Superior temporal gyrus (tissue), 1 donor: ENCODE results near the gene CYP1A2.
"Not testable (repeated sequence)": the region's sequence is repeated elsewhere in the genome, so short reads cannot be mapped to it uniquely, and the experiment has no call there.

Experiments used
- DNase-seq: peaks from one replicate; pipeline ENCODE4 v3.0.0-alpha.2; 2016; ENCODE audit errors: extremely low spot score

The CYP1A2 gene

DNA sequence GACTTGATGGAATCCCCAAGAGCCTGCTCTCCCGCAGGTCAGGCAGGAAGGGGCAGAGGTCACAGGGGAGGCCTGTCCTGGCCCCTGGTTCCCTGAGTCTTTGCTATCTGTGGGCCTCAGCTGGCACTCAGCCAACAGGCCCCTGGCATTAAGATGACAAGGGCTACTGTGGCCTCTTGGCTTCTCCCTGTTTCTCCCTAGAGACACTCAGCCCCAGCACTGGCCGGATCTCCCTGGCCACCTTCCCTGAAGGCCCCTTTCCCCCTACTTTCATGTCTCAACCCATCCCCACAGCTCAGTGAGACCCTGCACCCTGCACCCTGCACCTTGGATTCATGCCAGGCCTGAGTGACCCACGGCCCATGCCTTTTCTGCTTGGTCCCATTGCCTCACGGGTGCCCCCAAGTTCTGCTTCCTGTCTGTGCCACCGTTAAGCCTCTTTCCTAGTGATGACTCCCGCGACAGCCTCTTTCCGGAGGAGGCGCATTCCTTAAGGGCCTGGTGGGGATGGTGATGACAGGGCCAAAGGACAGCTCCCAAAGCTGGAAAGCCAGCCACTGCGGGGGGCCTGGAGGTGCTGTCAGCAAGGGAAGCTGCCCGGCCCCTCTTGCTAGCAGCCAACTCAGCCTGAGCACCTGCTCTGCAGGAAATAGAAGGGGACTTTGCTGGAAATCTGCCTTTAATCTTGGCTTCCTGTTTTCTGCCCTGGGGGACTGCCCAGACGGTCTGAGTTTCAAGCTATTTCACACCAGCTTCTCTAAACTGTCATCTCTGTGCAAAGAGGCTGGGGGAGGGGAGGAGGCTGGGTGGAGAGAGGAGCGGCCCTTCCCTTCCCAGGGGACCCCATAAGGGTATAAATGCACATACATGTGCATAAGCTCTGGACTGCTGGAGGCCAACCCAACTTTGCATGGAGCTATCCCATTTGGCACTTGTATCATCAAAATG, 28.4 kb downstream of the CYP1A2 start:
- DNase-seq = no peak

DNA sequence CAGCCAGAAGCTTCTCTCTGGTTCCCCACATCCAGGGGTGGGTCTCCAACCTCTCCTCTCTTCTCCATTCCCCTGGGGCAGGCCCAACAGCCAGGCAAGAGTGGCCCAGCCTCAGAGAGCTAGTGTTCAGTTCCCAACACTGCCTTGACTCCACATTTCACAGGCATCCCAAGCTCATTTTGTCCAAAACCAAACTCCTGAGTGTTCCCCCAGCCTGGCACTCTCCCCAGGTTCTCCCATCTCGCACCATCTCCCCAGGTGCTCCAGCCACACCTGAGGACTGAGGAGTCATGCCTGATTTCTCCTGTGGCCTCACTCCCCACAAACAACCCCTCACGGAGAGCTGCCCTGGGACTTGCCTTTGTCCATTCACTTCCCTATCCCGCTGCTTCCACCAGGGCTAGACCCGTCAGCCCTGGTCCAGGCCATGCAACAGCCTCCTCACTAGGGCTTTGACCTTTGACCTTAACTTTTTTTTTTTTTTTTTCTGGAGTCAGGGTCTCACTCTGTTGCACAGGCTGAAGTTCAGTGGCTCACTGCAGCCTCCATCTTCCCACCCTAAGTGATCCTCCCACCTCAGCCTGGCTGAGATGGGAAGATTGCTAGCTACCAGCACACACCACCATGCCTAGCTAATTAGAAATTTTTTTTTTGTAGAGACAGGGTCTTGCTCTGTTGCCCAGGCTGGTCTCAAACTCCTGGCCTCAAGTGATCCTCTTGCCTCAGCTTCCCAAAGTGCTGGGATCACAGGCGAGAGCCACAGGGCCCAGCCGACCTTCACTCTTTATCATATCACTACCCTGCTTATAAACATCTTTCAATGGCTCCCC, 29.3 kb downstream of the CYP1A2 start:
- DNase-seq = no peak

DNA sequence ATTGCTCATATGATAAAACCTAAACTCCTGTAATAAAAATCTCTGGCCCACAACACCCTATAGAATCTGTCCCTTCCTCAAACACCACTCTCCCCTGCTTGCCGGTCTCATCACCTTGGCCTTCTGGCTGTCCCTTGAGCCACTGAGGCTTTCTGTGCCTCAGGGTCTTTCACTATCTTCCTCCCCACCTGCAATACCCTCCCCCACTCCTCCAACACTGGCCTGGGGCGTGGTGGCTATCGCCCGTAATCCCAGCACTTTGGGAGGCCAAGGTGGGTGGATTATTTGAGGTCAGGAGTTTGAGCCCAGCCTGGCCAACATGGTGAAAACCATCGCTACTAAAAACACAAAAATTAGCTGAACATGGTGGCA, 29.9 kb downstream of the CYP1A2 start:
- DNase-seq = no peak

DNA sequence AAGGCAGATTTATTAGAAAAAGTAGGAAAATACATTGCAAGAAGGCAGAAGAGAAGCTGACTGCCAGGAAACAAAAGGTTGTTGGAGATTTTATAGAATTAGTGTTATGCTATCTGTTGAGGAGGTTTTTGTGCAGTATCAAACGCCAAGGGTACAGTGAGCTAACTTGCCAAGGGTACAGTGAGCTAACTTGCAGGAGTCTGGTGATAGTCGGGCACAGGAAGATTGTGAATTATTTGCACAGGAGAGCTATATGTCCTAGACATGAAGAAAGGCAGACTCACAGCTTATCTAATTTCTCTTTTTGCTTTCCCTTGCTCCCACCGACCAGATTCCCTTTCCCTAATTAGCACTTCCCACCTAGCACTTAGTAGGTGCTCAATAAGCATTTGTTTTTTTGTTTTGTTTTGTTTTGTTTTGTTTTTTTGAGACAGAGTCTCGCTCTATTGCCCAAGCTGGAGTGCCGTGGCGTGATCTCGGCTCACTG, 30.6 kb downstream of the CYP1A2 start:
- no peak for DNase-seq

DNA sequence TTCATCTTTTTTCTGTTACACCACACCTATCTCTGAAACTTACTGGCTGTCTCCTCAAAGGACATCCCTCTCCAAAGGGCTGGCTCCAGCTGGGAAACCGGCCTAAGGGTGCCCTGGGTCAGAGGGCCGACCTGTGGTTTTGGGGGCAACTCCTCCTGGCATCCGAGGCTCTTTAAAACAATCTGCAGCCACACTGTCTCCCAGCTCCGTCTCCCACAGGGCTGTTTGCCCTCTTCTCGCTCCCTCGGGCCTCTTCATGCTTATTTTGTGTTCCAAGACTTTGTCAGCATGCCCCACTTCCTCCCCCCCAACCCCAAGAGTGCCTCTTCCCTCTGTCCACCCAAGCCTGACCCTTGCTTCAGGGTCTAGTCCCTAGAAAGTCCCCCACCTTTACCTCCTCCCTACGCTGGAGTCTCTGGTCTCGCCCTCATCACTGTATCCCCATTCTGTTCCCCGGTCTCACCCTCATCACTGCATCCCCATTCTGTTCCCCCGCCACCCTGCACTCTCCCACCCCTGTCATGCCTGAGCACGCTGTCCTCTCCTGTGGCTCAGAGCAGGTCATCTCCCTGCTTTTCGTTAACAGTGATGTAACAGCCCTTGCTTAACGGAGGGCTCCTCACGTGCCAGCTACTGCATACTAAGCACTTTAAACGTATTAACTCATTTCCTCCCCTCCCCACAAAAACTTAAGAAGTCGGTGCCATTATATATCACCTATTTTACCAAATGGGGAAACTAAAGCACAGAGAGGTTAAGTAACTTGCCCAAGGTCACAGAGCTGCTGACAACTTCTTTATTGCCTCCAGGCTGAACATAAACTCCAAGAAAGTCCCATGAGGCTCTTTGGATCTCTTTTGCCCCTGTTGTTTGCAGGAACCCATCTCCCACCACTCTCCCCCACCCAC, 32.1 kb downstream of the CYP1A2 start:
- no peak for DNase-seq

DNA sequence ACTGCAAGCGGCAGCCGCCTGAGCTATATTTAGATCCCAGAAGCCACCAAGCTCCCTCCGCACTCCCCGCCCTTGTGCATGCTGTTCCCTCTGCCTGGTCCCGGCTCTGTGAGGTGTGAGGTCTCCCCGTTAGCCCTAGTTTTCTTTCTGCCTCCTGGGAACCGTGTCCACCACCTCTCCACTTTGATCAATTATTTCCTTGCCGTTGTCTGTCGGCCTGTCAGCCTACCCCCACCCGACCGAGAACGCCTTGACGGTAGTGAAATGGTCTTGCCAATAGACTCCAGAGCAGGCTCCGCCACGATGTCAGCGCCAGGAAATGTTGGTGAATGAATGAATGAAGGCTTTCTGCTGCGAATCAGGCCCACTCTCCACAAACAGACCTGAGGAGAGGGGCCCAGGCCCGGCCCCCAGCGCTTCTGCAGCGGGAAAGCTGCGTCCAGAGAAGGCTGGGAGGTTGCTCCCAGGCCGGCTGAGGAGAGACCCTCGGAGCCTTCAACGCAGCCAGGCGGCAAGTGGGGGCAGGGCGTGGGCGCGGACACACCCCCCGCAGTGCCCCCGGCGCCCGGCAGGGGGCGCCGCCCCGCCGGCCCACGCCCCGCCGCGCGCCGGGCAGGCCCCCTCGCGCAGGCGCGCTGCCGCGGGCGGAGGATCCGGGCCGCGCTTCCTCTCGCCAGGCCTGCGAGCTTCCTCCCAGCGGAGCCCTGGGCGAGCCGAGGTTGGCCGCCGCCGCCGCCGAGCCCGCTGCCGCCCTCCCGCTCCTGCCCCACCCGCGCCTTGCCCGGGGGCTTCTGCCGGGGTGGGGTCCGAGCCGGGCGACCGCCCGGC, 33.0 kb downstream of the CYP1A2 start, which contains the start of gene CSK:
Gene CSK, plus strand, starts transcription at position 650 of the 828 bp plus-strand sequence. CDS start 16,218 bp downstream, outside the sequence.
- peak; percentile 63 for DNase-seq

DNA sequence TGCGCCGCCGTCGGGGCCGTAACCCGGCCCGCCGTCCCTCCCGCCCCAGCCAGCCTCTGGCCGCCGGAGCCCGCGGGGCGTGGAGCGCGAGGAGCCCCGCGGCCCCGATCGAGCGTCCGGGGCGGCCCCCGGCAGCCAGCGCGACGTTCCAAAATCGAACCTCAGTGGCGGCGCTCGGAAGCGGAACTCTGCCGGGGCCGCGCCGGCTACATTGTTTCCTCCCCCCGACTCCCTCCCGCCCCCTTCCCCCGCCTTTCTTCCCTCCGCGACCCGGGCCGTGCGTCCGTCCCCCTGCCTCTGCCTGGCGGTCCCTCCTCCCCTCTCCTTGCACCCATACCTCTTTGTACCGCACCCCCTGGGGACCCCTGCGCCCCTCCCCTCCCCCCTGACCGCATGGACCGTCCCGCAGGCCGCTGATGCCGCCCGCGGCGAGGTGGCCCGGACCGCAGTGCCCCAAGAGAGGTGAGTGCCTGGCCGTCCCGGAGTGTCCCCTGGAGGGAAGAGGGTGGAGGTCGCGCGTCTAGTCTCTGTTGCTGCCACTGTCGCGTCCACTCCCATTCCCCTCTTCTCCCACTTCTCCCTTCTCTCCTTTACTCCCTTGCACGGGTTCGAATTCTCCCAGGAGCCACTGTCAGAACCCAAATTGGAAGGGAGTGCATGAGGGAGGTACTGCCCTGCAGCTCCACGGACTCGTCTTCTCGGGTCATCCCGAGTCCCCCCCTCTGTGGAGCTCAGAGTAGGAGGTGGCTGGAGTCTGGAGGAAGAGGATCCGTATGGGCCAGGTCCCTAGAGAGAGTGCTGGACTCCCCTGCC, 33.8 kb downstream of the CYP1A2 start:
- DNase-seq = no peak

DNA sequence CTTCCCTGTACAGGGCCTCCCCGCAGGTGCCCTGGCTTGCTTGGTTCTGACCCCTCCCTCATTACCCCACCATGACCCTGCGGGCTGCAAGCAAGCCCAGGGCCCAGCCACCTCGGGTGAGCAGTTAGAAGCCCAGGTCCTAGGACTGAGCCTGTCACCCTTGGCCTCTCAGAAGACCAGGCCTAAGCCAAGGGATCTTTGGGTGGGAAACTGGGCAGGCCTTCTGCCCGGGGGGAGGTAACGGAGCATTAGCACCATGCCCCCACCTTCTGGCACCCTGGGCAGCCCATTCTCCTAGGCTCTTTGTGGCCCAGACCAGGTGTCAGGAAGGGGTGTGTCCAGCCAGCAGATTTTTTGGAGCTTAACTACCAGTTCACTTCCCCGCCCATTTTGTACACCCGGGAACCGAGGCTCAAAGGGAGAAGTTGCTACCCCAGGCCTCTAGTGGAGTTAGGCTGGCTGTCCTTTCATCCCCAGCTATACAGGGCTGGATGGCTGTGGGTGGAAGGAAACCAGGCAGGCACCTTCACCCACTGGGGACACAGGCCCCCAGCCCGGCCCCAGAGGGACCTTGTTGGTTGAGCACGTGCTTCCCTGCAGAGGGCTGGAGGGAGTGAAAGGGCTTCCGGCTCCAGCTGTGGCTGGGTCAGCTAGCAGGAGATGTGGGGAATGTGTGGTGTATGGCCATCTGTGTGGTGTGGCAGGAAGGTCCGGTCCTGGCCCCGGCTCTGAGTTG, 34.6 kb downstream of the CYP1A2 start:
- no peak for DNase-seq

DNA sequence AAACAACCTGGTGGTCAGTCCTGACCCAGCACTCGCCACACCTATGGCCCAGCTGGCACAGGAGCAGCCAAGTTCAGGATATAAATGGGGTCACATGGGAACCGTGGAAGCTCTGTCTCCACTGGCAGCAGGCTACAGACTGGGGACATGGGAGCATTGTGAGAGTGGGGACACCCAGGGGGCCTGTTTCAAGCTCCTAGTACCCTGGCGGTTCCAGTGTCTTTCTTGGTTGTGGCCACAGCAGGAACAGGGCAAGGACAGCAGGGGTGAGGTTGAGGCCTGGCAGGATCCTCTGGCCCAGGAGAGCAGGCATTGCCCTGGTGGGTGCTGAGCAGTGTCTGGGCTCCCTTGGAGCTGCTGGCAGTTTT, 35.1 kb downstream of the CYP1A2 start:
- no peak for DNase-seq

DNA sequence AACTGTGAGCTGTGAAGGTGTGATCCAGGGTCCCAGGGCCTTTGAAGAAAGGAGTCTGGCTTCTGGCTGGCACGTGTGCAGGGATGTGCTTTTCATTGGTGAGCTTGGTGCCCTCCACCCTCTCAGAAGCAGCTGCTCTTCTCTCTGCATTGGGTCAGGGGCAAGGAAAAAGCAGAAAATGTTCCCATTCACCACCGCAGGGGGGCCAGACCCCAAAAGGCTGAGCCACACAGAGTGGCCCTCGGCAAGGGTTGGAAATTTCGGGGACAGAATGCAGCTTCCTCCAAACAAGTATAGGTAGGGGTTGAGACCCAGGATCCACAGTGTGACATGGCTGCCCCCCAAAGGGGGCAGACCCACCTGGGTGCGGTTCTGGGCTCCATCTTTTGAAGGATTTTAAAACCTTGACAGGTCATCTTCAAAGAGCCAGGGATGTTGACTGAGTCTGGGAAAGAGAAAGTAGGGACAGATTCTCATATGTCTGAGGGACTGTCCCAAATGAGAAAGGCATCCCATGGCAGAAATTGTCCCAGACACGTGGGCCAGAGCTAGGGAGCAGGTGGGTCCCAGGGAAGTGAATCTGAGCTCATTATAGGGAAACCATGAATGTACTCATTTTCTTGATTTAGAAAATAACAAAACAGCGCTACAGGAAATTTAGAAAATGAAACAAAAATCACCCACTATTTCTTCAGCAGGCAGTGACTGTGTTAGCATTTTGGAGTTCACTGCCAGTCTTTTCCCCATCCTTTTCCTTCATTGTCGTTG, 36.0 kb downstream of the CYP1A2 start:
- no peak for DNase-seq

DNA sequence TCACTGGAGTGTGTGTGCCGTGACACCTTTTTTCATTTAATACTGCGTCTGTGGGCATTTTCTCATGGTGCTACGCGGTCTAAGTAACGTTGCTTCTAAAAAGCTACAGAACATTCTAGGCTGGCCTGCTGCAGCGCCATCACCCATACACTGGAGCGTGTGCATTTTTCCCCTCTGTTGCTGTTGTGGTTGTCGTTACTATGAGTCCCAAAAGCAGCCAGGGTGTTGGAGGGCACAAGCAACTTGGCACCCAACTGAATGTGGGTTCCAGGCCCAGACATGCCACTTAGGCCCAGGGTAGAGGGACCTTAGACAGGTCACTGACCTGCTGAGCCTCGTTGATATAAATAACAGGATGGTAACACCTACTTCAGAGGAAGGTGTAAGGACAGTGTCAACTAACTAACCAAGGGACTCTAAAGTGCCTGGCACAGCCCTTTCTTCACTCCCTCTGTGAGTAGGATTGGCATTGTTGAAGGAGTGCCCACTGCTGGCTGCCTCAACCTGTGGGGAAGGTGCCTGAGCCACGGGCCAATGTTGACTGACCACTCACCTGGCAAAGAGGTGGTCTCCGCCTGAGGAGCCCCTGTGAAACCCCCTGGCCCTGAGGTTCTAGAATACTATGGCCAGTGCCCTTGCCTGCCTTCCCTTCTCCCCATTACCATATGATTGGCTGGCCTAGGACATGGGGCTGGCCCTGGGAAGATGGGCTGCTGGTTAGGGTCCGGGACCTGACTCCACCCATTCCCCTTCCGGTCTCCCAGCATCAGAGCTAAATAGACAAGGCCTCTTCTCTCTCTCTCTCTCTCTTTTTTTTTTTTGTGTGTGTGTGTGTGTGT, 36.8 kb downstream of the CYP1A2 start:
- DNase-seq = no peak

DNA sequence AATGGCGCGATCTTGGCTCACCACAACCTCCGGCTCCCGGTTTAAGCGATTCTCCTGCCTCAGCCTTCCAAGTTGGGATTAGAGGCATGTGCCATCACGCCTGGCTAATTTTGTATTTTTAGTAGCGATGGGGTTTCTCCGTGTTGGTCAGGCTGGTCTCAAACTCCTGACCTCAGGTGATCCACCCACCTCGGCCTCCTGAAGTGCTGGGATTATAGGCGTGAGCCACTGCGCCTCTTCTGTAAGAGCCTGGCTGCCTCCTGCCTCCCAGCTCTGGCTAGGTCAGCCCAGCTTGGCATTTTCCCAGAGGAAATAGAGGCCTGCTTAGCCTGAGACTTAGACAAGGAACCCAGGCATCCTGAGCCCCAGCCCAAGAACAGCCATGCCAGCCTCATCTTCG, 37.4 kb downstream of the CYP1A2 start:
- DNase-seq = not testable (repeated sequence)

DNA sequence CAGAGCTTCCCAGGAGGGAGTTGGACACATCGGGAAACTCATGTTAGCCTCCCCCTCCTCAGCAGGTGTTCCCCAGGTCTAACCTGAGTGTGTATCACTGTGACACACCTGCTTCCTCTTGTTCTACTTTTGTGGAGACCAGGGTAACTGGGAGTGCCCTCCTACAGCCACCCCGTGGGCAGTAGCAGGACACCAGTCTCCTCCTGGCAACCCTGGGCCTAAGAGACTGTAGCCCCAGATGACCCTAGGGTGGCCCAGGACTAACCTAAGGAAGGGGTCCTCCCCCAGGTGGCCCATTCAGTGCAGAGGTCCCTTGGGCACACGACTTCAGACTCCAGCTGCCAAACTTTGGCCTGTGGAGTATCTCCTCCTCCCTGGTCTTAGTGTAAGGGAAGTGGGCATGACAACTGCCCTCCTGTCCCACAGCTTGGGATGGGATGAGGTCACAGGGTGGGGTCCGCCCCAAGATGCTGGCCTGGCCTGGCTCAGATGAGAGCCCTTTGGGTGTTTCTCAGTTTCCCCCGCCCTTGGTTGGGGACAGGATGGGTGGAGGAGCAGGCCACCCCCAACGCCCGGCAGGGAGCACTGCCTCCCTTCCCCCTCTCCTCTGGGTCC, 38.0 kb downstream of the CYP1A2 start:
- no peak for DNase-seq

DNA sequence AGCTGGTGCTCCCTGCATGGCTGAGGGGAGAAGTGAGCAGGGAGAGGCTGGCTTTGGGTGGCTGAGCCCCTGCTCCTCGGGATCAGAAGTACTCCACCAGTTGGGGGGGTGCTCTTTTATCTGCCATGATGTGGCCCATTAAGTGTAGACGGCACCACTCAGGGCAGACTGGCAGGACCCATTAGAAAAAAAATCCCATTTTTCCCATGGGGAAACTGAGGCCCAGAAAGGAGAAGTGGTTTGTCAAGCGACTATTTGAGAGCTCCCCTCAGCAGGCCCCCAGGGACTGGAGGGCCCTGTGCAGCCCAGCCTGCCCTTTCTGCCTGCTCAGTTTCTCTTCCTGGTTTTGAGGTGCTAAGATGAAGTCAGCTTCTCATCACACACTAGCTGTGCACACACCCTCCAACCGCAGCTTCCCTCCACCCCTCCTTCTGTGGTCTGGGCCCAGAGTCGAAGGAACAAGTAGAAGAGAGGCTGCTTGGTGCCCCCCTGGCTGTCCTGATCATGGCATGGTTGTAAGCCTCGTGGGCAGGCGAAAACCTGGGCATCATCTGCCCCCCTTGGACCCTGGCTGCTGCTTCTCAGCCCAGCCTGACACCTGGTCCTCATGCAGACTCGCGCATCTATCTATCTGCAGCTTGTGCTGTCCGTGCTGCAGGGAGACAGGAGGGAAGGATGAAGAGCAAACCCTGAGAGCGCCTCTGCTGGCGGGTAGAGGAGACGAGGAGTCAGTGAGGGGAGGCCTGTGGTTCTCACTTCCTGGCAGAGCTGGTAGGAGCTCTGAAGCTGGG, 38.8 kb downstream of the CYP1A2 start:
- peak; percentile 60 for DNase-seq

DNA sequence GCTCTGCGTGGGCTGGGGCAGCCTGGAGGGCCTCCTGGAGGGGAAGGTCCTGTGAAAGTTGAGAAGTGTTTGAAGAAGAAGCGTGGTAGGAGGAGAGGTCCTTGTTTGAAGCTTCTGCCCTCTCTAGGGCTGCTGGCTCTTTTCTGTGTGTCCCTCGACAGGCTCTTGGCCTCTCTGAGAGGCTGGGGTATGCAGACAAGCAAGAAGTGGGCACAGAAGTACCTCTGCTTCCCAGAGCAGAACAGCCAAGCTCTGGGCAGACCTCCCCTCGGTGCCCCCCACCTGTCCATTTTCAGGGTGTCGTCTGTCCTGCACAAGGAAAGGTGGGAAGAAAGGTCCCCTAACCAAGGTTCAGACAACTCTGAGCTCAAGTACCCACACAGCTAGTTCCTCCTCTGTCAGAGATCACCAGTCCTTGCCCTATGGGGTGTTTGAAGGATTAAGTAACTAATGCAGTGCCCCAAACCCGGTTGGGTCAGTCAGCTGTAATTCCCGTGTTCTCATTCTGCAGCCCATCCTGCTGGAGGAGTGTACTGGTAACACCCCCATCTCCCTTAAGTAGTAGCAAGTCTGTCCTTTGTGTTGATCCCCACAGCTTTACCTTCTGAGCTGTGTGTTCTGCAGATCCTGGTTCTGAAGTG, 39.5 kb downstream of the CYP1A2 start:
- DNase-seq = no peak
